HCT116 (cell line): Measurements from ENCODE around the gene UBTD2. TPM values are rescaled to one million over a fixed set of nuclear protein-coding genes. Genes with fewer than 3 reads are reported as not detected.

Source experiments
- ATAC-seq: fragments of 200-7000 bp; cut with Tn5 transposase; 2 replicates; pipeline ENCODE4 v1.9.1; 2020; ENCODE audit warnings: mild to moderate bottlenecking, moderate library complexity
- BruUV-seq: library from RNA; stranded (reverse); fragments of 400-500 nt; replicated peaks from 2 replicates; lab custom pipeline; 2021; lab: Mats Ljungman, UMichigan
- CTCF ChIA-PET: fragments of 300-600 bp; sonication (Branson Sonifier 250); formaldehyde crosslinking; loops from one replicate; lab custom pipeline; 2021; ENCODE audit warnings: antibody characterized with exemption; lab: Charles Lee
- POLR2A ChIA-PET: fragments of 300-600, 350-600 bp; sonication (Branson Sonifier 250); formaldehyde crosslinking; loops from one replicate; lab custom pipeline; 2021; ENCODE audit warnings: antibody characterized with exemption; lab: Charles Lee
- RAD21 ChIA-PET, 2 experiments: fragments of 300-600 bp; sonication (Branson Sonifier 250); formaldehyde crosslinking; loops; one replicate each; lab custom pipeline; 2023; ENCODE audit warnings: low total read pairs in 2 of 2; ENCODE audit not compliant: uncharacterized antibody in 2 of 2, unreplicated experiment in 2 of 2, low non-redundant PET in 1 of 2; lab: Charles Lee
- DNase-seq: peaks from one replicate; pipeline ENCODE4 v3.0.0-alpha.2; 2010; ENCODE audit warnings: low read depth, low spot score
- H2AFZ ChIP-seq: fragments of 200-600 bp; shearing (Covaris generic), sonication (generic); 2 replicates; pipeline ENCODE4 v1.6.1; 2017; ENCODE audit warnings: low read depth, mixed run types, mixed read lengths, antibody characterized with exemption, low read length; ENCODE audit not compliant: poor library complexity, severe bottlenecking
- H3K27ac ChIP-seq: 2 replicates; pipeline ENCODE4 v1.5.1; 2012; ENCODE audit warnings: low read depth, low read length
- H3K27me3 ChIP-seq: fragments of 200-600 bp; sonication (generic); 2 replicates; pipeline ENCODE4 v1.6.1; 2016; ENCODE audit warnings: mixed run types, low read length, mixed read lengths; ENCODE audit not compliant: insufficient read depth
- H3K36me3 ChIP-seq, 2 experiments: fragments of 200-500 bp in 1 of 2; fragments of 200-600 bp in 1 of 2; sonication (Bioruptor generic) in 1 of 2; sonication (generic) in 1 of 2; 2 replicates each; pipeline versions ENCODE4 v1.5.1 to v1.6.1; 2014 to 2016; ENCODE audit warnings: low read length in 2 of 2, inconsistent platforms in 1 of 2, mixed read lengths in 1 of 2, mixed run types in 1 of 2; ENCODE audit not compliant: insufficient read depth in 2 of 2, control insufficient read depth in 1 of 2
- H3K4me1 ChIP-seq, 2 experiments: fragments of 200-600 bp in 1 of 2; sonication (generic) in 1 of 2; 2 replicates each; pipeline versions ENCODE4 v1.5.1 to v1.6.1; 2012 to 2017; ENCODE audit warnings: low read length in 2 of 2, inconsistent platforms in 1 of 2, mild to moderate bottlenecking in 1 of 2, mixed read lengths in 1 of 2, mixed run types in 1 of 2, moderate library complexity in 1 of 2; ENCODE audit not compliant: insufficient read depth in 2 of 2, control insufficient read depth in 1 of 2
- H3K4me2 ChIP-seq: fragments of 200-600 bp; sonication (generic); 2 replicates; pipeline ENCODE4 v1.6.1; 2017; ENCODE audit warnings: mixed run types, low read length, mixed read lengths
- H3K4me3 ChIP-seq, 2 experiments: fragments of 200-600 bp in 1 of 2; sonication (generic) in 1 of 2; replicated peaks in 1 of 2; 2 replicates each; pipeline ENCODE4 v1.5.1; 2011 to 2016; ENCODE audit warnings: low read length in 2 of 2, control low read depth in 1 of 2, low read depth in 1 of 2, mild to moderate bottlenecking in 1 of 2, mixed read lengths in 1 of 2, mixed run types in 1 of 2
- H3K79me2 ChIP-seq: fragments of 200-600 bp; sonication (generic); 2 replicates; pipeline ENCODE4 v1.6.1; 2017; ENCODE audit warnings: mild to moderate bottlenecking, mixed run types, low read length, moderate library complexity, mixed read lengths; ENCODE audit not compliant: insufficient read depth
- H3K9ac ChIP-seq: fragments of 200-600 bp; sonication (generic); 2 replicates; pipeline ENCODE4 v1.6.1; 2016; ENCODE audit warnings: low read length, mixed read lengths
- H3K9me2 ChIP-seq: fragments of 200-600 bp; sonication (generic), shearing (Covaris generic); 2 replicates; pipeline ENCODE4 v1.6.1; 2017; ENCODE audit warnings: mixed run types, mild to moderate bottlenecking, moderate library complexity; ENCODE audit not compliant: insufficient read depth
- H3K9me3 ChIP-seq, 2 experiments: fragments of 200-500 bp in 1 of 2; fragments of 200-600 bp in 1 of 2; sonication (Bioruptor generic) in 1 of 2; sonication (generic) in 1 of 2; 2 replicates each; pipeline ENCODE4 v1.6.1; 2014 to 2017; ENCODE audit warnings: low read length in 2 of 2, mixed read lengths in 2 of 2, inconsistent platforms in 1 of 2, low read depth in 1 of 2, mild to moderate bottlenecking in 1 of 2, mixed run types in 1 of 2, moderate library complexity in 1 of 2; ENCODE audit not compliant: control insufficient read depth in 1 of 2, insufficient read depth in 1 of 2
- H4K20me1 ChIP-seq: fragments of 200-600 bp; sonication (generic), shearing (Covaris generic); 2 replicates; pipeline ENCODE4 v1.6.1; 2017; ENCODE audit warnings: mixed run types, mild to moderate bottlenecking, moderate library complexity; ENCODE audit not compliant: insufficient read depth
- CBX3 ChIP-seq: IDR thresholded peaks from 2 replicates; pipeline ENCODE4 v1.6.1; 2012; ENCODE audit warnings: low read depth
- CEBPB ChIP-seq: IDR thresholded peaks from 2 replicates; pipeline ENCODE4 v1.6.1; 2012; ENCODE audit warnings: low read depth
- ELF1 ChIP-seq: IDR thresholded peaks from 2 replicates; pipeline ENCODE4 v1.6.1; 2012; ENCODE audit warnings: low read depth, borderline replicate concordance
- EZH2phosphoT487 ChIP-seq: fragments of 200-600 bp; IDR thresholded peaks from 2 replicates; pipeline ENCODE4 v1.6.1; 2018; ENCODE audit warnings: antibody characterized with exemption, borderline replicate concordance
- FOSL1 ChIP-seq: IDR thresholded peaks from 2 replicates; pipeline ENCODE4 v1.6.1; 2012; ENCODE audit warnings: low read depth
- POLR2A ChIP-seq: IDR thresholded peaks from 2 replicates; pipeline ENCODE4 v1.7.0; 2011; ENCODE audit warnings: borderline replicate concordance; ENCODE audit not compliant: insufficient read depth, insufficient read length; ENCODE audit errors: extremely low read depth
- POLR2AphosphoS5 ChIP-seq: IDR thresholded peaks from 2 replicates; pipeline ENCODE4 v1.6.1; 2011; ENCODE audit warnings: mild to moderate bottlenecking, low read depth, low read length, moderate library complexity
- RAD21 ChIP-seq: IDR thresholded peaks from 2 replicates; pipeline ENCODE4 v1.6.1; 2012; ENCODE audit warnings: low read depth, mild to moderate bottlenecking
- SP1 ChIP-seq: IDR thresholded peaks from 2 replicates; pipeline ENCODE4 v1.6.1; 2012; ENCODE audit warnings: low read depth
- ZNF274 ChIP-seq: fragments of 200-500 bp; sonication (Bioruptor generic); IDR thresholded peaks from 2 replicates; pipeline ENCODE4 v1.6.1; 2014; ENCODE audit warnings: mild to moderate bottlenecking, low read depth, low read length, inconsistent platforms
- intact Hi-C: fragments of 100-400 bp; cut with micrococcal nuclease; formaldehyde crosslinking; loops from 2 replicates; pipeline ENCODE4 v1.10.0; 2022
- total RNA-seq: library from RNA; stranded (reverse); gene quantifications from one replicate; pipeline ENCODE4 v1.2.1, GENCODE V29; 2021; ENCODE audit not compliant: unreplicated experiment
- TF ChIP-seq, protein P1 (sequence below): IDR thresholded peaks from 2 replicates; pipeline ENCODE4 v1.6.1; 2012; ENCODE audit warnings: low read depth
- TF ChIP-seq, protein P2 (sequence below), 3 experiments: fragments of 200-600 bp in 1 of 3; sonication (generic) in 1 of 3; IDR thresholded peaks in 2 of 3; conservative IDR thresholded peaks in 1 of 3; 2 replicates each; pipeline ENCODE4 v1.5.1; 2012 to 2017; ENCODE audit warnings: low read depth in 2 of 3, low read length in 2 of 3, antibody characterized with exemption in 1 of 3, borderline replicate concordance in 1 of 3, control low read depth in 1 of 3, mild to moderate bottlenecking in 1 of 3, mixed read lengths in 1 of 3, mixed run types in 1 of 3, moderate library complexity in 1 of 3; ENCODE audit not compliant: insufficient read depth in 1 of 3
- TF ChIP-seq, protein P3 (sequence below): IDR thresholded peaks from 2 replicates; pipeline ENCODE4 v1.6.1; 2012
- TF ChIP-seq, protein P4 (sequence below): IDR thresholded peaks from 2 replicates; pipeline ENCODE4 v1.6.1; 2012

UBTD2 gene
- total RNA-seq, 1 experiment from 2014 or later, result 15.9 TPM

DNA sequence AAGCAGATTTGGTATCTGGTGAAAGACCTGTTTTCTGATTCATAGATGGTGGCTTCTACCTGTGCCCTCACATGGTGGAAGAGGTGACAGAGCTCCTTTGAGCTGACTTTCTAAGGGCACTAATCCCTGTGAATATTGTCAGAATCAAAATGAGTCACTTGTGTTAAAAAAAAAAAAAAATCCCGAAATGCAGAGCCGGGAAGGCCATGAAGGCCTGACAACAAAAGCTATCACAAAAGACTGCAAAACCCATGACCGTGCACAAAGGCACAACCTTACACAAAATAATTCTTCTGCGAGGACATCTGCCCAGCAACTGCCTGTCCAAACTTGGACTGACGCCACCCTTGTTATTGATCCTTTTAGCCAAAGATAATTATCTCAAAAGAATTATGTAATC is 19.6 kb upstream of the UBTD2 start (continued):
- TF ChIP-seq, protein P1, sequence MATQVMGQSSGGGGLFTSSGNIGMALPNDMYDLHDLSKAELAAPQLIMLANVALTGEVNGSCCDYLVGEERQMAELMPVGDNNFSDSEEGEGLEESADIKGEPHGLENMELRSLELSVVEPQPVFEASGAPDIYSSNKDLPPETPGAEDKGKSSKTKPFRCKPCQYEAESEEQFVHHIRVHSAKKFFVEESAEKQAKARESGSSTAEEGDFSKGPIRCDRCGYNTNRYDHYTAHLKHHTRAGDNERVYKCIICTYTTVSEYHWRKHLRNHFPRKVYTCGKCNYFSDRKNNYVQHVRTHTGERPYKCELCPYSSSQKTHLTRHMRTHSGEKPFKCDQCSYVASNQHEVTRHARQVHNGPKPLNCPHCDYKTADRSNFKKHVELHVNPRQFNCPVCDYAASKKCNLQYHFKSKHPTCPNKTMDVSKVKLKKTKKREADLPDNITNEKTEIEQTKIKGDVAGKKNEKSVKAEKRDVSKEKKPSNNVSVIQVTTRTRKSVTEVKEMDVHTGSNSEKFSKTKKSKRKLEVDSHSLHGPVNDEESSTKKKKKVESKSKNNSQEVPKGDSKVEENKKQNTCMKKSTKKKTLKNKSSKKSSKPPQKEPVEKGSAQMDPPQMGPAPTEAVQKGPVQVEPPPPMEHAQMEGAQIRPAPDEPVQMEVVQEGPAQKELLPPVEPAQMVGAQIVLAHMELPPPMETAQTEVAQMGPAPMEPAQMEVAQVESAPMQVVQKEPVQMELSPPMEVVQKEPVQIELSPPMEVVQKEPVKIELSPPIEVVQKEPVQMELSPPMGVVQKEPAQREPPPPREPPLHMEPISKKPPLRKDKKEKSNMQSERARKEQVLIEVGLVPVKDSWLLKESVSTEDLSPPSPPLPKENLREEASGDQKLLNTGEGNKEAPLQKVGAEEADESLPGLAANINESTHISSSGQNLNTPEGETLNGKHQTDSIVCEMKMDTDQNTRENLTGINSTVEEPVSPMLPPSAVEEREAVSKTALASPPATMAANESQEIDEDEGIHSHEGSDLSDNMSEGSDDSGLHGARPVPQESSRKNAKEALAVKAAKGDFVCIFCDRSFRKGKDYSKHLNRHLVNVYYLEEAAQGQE, result no peak
- TF ChIP-seq CBX3 (0 out of 2 replicates have a peak, but pooled peaks have one; percentile 7), FOSL1 (peak; percentile 48), RAD21 (0 out of 2 replicates have a peak, but pooled peaks have one; percentile 10)
- TF ChIP-seq, protein P2, sequence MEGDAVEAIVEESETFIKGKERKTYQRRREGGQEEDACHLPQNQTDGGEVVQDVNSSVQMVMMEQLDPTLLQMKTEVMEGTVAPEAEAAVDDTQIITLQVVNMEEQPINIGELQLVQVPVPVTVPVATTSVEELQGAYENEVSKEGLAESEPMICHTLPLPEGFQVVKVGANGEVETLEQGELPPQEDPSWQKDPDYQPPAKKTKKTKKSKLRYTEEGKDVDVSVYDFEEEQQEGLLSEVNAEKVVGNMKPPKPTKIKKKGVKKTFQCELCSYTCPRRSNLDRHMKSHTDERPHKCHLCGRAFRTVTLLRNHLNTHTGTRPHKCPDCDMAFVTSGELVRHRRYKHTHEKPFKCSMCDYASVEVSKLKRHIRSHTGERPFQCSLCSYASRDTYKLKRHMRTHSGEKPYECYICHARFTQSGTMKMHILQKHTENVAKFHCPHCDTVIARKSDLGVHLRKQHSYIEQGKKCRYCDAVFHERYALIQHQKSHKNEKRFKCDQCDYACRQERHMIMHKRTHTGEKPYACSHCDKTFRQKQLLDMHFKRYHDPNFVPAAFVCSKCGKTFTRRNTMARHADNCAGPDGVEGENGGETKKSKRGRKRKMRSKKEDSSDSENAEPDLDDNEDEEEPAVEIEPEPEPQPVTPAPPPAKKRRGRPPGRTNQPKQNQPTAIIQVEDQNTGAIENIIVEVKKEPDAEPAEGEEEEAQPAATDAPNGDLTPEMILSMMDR (IDR thresholded peaks at IDR 0.05 in 2 of 3, conservative IDR thresholded peaks at IDR 0.05 in 1 of 3; ENCODE audit: borderline replicate concordance in 1 of 3, insufficient read depth in 1 of 3, low read depth in 2 of 3, low read length in 2 of 3), result no peak
- TF ChIP-seq, protein P3, sequence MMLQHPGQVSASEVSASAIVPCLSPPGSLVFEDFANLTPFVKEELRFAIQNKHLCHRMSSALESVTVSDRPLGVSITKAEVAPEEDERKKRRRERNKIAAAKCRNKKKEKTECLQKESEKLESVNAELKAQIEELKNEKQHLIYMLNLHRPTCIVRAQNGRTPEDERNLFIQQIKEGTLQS, result no peak

DNA sequence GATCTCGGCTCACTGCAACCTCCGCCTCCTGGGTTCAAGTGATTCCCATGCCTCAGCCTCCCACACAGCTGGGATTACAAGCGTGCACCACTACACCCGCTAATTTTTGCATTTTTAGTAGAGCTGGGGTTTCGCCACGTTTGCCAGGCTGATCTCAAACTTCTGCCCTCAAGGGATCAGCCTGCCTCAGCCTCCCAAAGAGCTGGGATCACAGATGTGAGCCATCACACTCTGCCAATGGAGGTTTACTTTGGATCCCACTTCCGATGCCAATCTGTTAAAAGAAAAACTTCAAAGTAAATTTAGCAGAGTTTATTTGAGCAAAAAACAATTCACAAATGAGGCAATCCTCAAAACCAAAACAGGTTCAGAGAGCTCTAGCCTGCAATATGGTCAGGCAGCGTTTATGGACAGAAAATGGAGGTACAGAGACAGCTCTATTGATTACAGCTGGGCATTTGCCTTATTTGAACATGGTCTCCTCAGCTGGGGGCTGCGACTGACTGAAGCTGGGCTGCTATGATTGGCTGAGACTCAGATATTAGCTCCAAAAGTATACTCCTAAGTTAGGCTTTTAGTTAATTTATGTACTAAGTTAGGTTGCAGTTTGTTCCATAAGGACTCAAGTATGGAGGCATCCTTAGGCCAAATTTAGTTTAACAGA is 18.6 kb upstream of the UBTD2 start:
- no peaks in the 10 kb centered on the region for H3K36me3 ChIP-seq
- intact Hi-C loops, result no loop called here
- DNase-seq, result no peak
- H3K9ac ChIP-seq, result no peak overlapping the region
- peak overlapping the region; percentile 72 for H2AFZ ChIP-seq
- no peaks in the 10 kb centered on the region for H3K9me2 ChIP-seq
- 0 out of 4 replicates have a peak, but pooled peaks cover 0 to 4% of the 10 kb centered on the region in 2 experiments for H3K9me3 ChIP-seq
- H4K20me1 ChIP-seq, result no peaks in the 10 kb centered on the region
- H3K4me2 ChIP-seq, result no peak overlapping the region; the same call in 1 of the 2 replicates
- ChIA-PET POLR2A (no interaction called here), RAD21 (no interaction called here), CTCF (interaction anchor here (2.8 kb wide), 1 partner anchor 9 kb away, joined by 10 read pairs; no protein-coding TSS in a partner anchor)
- no peak for ATAC-seq
- no peak overlapping the region for H3K27ac ChIP-seq
- H3K4me3 ChIP-seq, result no peak overlapping the region
- H3K79me2 ChIP-seq, result no peaks in the 10 kb centered on the region
- no TSS peak for BruUV-seq
- peaks cover 21 to 27% of the 10 kb centered on the region in 2 experiments for H3K4me1 ChIP-seq
- no peaks in the 10 kb centered on the region for H3K27me3 ChIP-seq
- no peak for TF ChIP-seq SP1
- no peak for TF ChIP-seq CEBPB
- no peak for TF ChIP-seq POLR2AphosphoS5
- no peak for TF ChIP-seq RAD21
- TF ChIP-seq ELF1, result no peak
- TF ChIP-seq CBX3, result no peak
- TF ChIP-seq, protein P4, sequence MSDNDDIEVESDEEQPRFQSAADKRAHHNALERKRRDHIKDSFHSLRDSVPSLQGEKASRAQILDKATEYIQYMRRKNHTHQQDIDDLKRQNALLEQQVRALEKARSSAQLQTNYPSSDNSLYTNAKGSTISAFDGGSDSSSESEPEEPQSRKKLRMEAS, result no peak
- TF ChIP-seq POLR2A, result no peak
- no peak for TF ChIP-seq ZNF274
- TF ChIP-seq, protein P1, result no peak
- TF ChIP-seq EZH2phosphoT487, result no peak
